Spleen (tissue), 11 donors: Measurements from ENCODE around the gene JADE1. TPM values are rescaled to one million over a fixed set of nuclear protein-coding genes. Genes with fewer than 3 reads are reported as not detected.

Experiments used
- DNase-seq: peaks from one replicate; pipeline ENCODE4 v3.0.0-alpha.2; 2020
- H3K27ac ChIP-seq, 8 donors: fragments of 200-600 bp; sonication (generic) in 7 of 8; 1 replicate in 4 of 8; 2 replicates in 4 of 8; pipeline versions ENCODE4 v1.5.0 to v1.8.0; 2016 to 2021; ENCODE audit warnings: inconsistent platforms in 4 of 8, mild to moderate bottlenecking in 4 of 8, moderate library complexity in 1 of 8
- H3K27me3 ChIP-seq, 7 donors: fragments of 200-600 bp; sonication (generic) in 6 of 7; replicated peaks in 1 of 7; 1 replicate in 4 of 7; 2 replicates in 3 of 7; pipeline versions ENCODE4 v1.5.0 to v1.8.0; 2016 to 2021; ENCODE audit warnings: inconsistent platforms in 3 of 7, mild to moderate bottlenecking in 1 of 7
- H3K36me3 ChIP-seq, 6 donors: fragments of 200-600 bp; sonication (generic) in 5 of 6; 1 replicate in 4 of 6; 2 replicates in 2 of 6; pipeline versions ENCODE4 v1.5.0 to v1.8.0; 2016 to 2021; ENCODE audit warnings: inconsistent platforms in 2 of 6
- H3K4me1 ChIP-seq, 6 donors: fragments of 200-600 bp; sonication (generic) in 5 of 6; 1 replicate in 3 of 6; 2 replicates in 3 of 6; pipeline versions ENCODE4 v1.5.0 to v1.8.0; 2016 to 2021; ENCODE audit warnings: inconsistent platforms in 3 of 6
- H3K4me3 ChIP-seq, 8 donors: fragments of 200-600 bp; sonication (generic) in 7 of 8; 1 replicate in 4 of 8; 2 replicates in 4 of 8; pipeline versions ENCODE4 v1.5.0 to v1.8.0; 2016 to 2021; ENCODE audit warnings: inconsistent platforms in 4 of 8, mild to moderate bottlenecking in 4 of 8, moderate library complexity in 2 of 8
- H3K9me3 ChIP-seq, 8 donors: fragments of 200-600 bp; sonication (generic) in 7 of 8; 1 replicate in 4 of 8; 2 replicates in 4 of 8; pipeline versions ENCODE4 v1.5.0 to v1.8.0; 2016 to 2021; ENCODE audit warnings: inconsistent platforms in 4 of 8
- CTCF ChIP-seq, 11 experiments: fragments of 200-600 bp in 7 of 11; fragments of 450-650 bp in 4 of 11; sonication (generic) in 4 of 11; IDR thresholded peaks in 8 of 11; conservative IDR thresholded peaks in 3 of 11; 1 replicate in 7 of 11; 2 replicates in 4 of 11; pipeline versions ENCODE4 v1.4.0 to v1.8.0; 2016 to 2021; ENCODE audit warnings: antibody characterized with exemption in 11 of 11, inconsistent platforms in 4 of 11, mild to moderate bottlenecking in 1 of 11
- POLR2A ChIP-seq, 3 donors: fragments of 450-650 bp; IDR thresholded peaks; one replicate each; pipeline ENCODE4 v1.5.1; 2017; ENCODE audit warnings: antibody characterized with exemption in 3 of 3, mild to moderate bottlenecking in 1 of 3
- POLR2AphosphoS5 ChIP-seq, 3 donors: sonication (generic); formaldehyde crosslinking; IDR thresholded peaks; one replicate each; pipeline ENCODE4 v1.5.1; 2017; ENCODE audit warnings: antibody characterized with exemption in 3 of 3
- WGBS, 5 donors: extraction: QIAGEN DNeasy Blood & Tissue Kit in 3 of 5; methylation state at CpG; one replicate each; pipeline versions ENCODE4 v1.1.5 to v1.1.7; 2013 to 2018; 5-methylcytosine and 5-hydroxymethylcytosine counted together
- intact Hi-C: fragments of 100-400 bp; cut with DNase I; formaldehyde crosslinking; loops from one replicate; pipeline ENCODE4 v1.15.0; 2023; ENCODE audit warnings: low total_unique reads
- polyA plus RNA-seq, 3 donors: library from polyadenylated mRNA; stranded (reverse); fragments of 200-250 nt; gene quantifications; one replicate each; pipeline ENCODE4 v1.2.1, GENCODE V29; 2013
- total RNA-seq, 7 donors: library from RNA; depleted of rRNA in 3 of 7; stranded (reverse); fragments of >200 nt in 3 of 7; fragmentation: NEBNext Ultra II Directional in 4 of 7; extraction: Animal tissue kit (Norgen Biotek cat#: 25700) in 4 of 7; gene quantifications; one replicate each; pipeline versions ENCODE4 v1.1.0 to v1.2.1, GENCODE V29; 2016 to 2021
- donor health status: healthy with polysubstance abuse.
- donor health status: DM: no; HTN: no; CAD: no; lungs with moderate emphysema.
- donor health status: DM: no; HTN: no; CAD: no.
- donor health status: Bipolar disorder and iron deficiency.
- donor health status: healthy.
- donor health status: DM: no; HTN: no; CAD: no.
- donor health status: DM: yes; HTN: yes; CAD: no.

JADE1 gene
- total and polyA plus RNA-seq, 10 donors: 8.1 to 37.0 (median 28.6) TPM

DNA sequence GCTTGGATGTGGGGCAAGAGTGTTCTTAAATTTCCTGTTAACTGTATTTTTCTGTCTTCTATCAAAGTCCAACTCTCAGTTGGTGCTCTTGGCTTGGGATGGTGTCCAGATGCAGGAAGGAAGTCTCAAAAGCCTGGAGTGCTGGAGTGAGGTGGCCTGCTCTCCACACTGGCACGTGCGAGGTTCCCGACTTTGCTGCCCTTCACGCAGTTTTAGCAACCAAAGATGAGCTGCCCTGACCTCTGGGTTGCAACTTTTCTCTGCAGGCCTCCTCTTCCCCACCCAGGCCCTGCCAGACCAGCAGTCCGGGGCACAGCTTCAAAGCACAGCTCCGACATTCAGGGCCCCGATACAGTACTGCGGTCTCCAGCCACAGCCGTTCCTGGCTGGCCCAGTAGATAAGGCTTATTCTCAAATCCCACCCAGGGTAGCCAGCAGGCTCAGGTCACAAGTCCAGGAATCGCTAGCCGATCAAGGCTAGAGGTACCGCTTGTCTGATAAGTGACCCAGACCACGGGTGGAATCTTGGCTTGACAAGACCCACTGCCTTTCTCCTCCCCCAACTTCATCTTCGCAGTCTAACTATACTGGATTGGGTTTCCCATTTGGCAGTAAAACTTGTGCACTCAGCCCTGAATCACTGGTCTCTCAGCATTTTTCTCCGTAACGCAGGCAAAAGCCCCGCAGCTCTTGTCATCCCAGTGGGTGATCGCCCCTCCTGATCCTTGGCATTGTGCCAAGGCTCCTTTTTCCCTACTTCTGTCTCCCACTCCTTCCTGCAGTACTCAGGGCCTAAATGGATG lies 21.8 kb upstream of the JADE1 start:
- H3K4me1 ChIP-seq: no peaks in the 10 kb centered on the region
- no peaks in the 10 kb centered on the region for H3K36me3 ChIP-seq
- H3K9me3 ChIP-seq: no peaks in the 10 kb centered on the region
- H3K27me3 ChIP-seq: no peaks in the 10 kb centered on the region
- no peak overlapping the region for H3K27ac ChIP-seq
- DNase-seq: no peak
- intact Hi-C loops: no loop called here
- 84 to 92% (median 90%) methylated on average over 18 of the region's 18 CpGs for WGBS, 5 donors
- H3K4me3 ChIP-seq: no peak overlapping the region
- TF ChIP-seq POLR2AphosphoS5 (IDR thresholded peaks at IDR 0.05) (no peak), POLR2A (IDR thresholded peaks at IDR 0.05) (no peak), CTCF (IDR thresholded peaks at IDR 0.05 in 8 of 11, conservative IDR thresholded peaks at IDR 0.05 in 3 of 11) (no peak)

GRCh38 chr4:128793859-128794672 lies 15.4 kb upstream of the JADE1 start:
- no peaks in the 10 kb centered on the region for H3K9me3 ChIP-seq
- intact Hi-C loops: no loop called here
- no peak for DNase-seq

DNA sequence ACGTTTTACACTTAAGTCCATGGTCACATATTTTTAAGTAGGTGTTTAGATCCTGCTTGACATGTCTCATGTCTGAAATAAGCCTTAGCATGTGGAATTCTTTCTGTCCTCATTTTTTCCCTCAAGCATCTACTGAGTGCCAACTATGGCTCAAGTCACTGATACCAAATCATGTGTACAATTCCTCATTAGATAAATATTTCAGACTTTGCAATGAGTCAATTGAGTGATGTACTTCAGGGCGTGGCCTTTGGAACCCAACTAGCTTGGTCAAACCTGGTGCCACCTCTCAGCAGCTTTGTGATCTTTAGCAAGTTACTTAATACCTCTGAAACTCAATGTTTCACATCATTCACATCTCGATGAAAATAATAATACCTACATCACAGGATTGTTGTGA lies 12.6 kb upstream of the JADE1 start:
- intact Hi-C loops: no loop called here
- peaks cover 0 to 12% (median 0%) of the 10 kb centered on the region in 6 donors for H3K4me1 ChIP-seq
- H3K9me3 ChIP-seq: no peaks in the 10 kb centered on the region
- H3K36me3 ChIP-seq: no peaks in the 10 kb centered on the region
- no peaks in the 10 kb centered on the region for H3K27me3 ChIP-seq
- H3K27ac ChIP-seq: no peak overlapping the region
- DNase-seq: no peak
- 83 to 95% (median 89%) methylated on average over 3 of the region's 3 CpGs for WGBS, 5 donors
- no peak for TF ChIP-seq POLR2A (IDR thresholded peaks at IDR 0.05)
- no peak overlapping the region for H3K4me3 ChIP-seq

More at GRCh38 chr4:128793859-128794672, 15.4 kb upstream of the JADE1 start:
- WGBS, 5 donors: 63 to 84% (median 69%) methylated on average over 7 of the region's 7 CpGs
- TF ChIP-seq POLR2A (IDR thresholded peaks at IDR 0.05) (no peak), POLR2AphosphoS5 (IDR thresholded peaks at IDR 0.05) (no peak), CTCF (IDR thresholded peaks at IDR 0.05 in 8 of 11, conservative IDR thresholded peaks at IDR 0.05 in 3 of 11) (no peak)
- H3K4me3 ChIP-seq: no peak overlapping the region
- H3K27ac ChIP-seq: no peak overlapping the region
- H3K4me1 ChIP-seq: peaks cover 0 to 12% (median 0%) of the 10 kb centered on the region in 6 donors
- H3K27me3 ChIP-seq: no peaks in the 10 kb centered on the region
- H3K36me3 ChIP-seq: no peaks in the 10 kb centered on the region

- H3K4me3 ChIP-seq: no peak overlapping the region
- no peaks in the 10 kb centered on the region for H3K27me3 ChIP-seq
- H3K4me1 ChIP-seq: no peaks in the 10 kb centered on the region
- no peaks in the 10 kb centered on the region for H3K36me3 ChIP-seq
- no peak for DNase-seq
- H3K27ac ChIP-seq: no peak overlapping the region
- TF ChIP-seq CTCF (IDR thresholded peaks at IDR 0.05 in 8 of 11, conservative IDR thresholded peaks at IDR 0.05 in 3 of 11) (no peak), POLR2AphosphoS5 (IDR thresholded peaks at IDR 0.05) (no peak)
- intact Hi-C loops: no loop called here
- 80 to 87% (median 84%) methylated on average over 2 of the region's 2 CpGs for WGBS, 5 donors
- H3K9me3 ChIP-seq: no peaks in the 10 kb centered on the region
These were observed 9.2 kb upstream of the JADE1 start for GRCh38 chr4:128800284-128800683.
